ENCODE measurements around the gene KCNK16.

The KCNK16 gene

DNA sequence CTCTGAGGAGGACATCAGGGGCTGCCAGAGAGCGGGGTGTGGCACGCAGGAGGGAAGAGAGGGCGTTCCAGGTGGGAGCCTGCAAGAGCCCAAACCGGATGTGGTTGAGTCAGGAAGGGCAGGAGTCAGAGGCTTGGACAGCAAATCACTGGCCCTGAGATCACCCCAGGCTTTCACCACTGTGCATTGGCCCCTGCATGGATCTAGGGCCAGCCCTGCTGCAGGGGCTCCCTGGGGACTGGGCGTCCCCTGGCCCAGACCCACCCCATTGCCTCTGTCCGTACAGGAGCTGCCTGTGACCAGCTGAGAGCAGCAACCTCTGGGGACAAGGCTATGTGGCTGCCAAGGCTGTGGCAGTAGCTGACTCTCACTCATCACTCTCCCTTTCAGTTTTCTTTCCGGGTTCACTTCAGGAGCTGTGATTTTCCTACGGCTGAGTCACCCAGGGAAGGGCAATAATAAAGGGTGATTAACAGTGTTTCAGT, 42.2 kb downstream of the KCNK16 start:
- FAIRE-seq: no peak
- no peak for TF ChIP-seq CTCF (IDR thresholded peaks at IDR 0.05; ENCODE audit: insufficient read depth, missing control alignments)
- no peak for DNase-seq (ENCODE audit: insufficient read length, low spot score)

DNA sequence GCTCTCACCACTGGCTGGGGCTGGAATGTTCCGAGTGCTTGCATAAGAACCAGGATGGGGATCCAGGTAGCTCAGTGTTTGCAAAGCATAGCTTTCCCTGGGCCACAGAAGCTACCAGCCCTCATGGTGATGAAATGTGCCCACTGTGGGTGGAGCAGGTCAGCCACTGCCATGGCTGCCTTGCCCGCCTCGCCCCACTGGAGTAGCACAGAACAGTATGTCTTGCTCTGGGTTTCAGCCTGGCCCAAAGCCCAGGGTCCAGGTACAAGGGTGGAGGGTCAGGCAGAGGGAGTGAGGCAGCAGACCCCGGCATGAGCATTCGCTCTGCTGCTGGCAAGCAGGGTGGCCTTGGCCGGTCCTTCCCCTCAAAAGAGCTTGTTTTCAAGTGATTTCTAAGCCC, 43.0 kb downstream of the KCNK16 start:
- no peak for DNase-seq (ENCODE audit: insufficient read length, low spot score)
- no peak for TF ChIP-seq CTCF (IDR thresholded peaks at IDR 0.05; ENCODE audit: insufficient read depth, missing control alignments)
- no peak for FAIRE-seq

DNA sequence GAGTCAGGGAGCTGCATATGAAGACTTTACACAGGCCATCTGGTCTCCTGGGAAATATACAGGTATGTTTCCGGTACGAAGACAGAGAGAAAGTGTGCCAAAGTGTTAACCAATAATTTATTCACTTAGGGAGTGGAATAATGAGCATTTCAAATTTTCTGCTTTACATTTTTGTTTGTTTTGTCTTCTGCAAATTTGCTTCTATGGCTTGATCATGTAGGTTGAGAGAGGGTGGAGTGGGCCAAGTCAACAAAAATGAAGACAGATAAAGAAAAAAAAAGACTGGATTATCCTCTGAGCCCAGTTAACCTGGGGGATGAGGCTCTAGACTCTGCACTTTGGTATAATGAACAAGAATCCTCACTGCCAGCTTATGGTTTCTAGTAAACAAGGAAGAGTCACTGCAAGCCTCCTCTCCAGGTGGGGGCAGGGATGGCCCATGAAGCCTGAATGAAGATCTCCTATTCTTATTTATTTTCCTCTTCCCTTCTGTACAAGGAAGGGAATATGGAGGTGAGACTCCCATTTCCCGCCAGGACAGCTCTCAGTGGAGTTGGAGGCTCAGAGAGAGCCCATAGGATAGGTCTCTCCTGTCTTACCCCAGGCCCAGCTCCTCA, 46.0 kb downstream of the KCNK16 start:
- no peak for DNase-seq (ENCODE audit: insufficient read length, low spot score)
- no peak for TF ChIP-seq CTCF (IDR thresholded peaks at IDR 0.05; ENCODE audit: insufficient read depth, missing control alignments)
- no peak for FAIRE-seq

DNA sequence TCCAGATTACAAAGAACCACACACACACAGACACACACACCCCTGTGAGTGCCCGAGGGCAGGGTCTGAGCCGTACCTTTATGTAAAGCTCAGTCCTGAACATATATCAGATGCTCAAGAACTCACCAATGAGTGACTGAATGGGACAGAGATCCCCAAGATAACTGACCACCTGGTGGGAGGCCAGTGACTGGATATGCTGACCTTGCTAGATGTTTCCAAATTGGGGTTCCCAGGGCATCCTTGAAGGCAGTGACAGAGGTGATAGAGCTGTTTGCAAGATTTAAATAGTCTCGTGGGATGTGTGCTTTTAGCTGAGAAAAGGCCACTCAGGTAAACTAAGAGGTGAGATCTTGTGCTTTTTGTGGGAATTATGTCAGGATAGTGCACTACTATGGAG, 47.6 kb downstream of the KCNK16 start:
- FAIRE-seq: no peak
- no peak for TF ChIP-seq CTCF (IDR thresholded peaks at IDR 0.05; ENCODE audit: insufficient read depth, missing control alignments)
- no peak for DNase-seq (ENCODE audit: insufficient read length, low spot score)

DNA sequence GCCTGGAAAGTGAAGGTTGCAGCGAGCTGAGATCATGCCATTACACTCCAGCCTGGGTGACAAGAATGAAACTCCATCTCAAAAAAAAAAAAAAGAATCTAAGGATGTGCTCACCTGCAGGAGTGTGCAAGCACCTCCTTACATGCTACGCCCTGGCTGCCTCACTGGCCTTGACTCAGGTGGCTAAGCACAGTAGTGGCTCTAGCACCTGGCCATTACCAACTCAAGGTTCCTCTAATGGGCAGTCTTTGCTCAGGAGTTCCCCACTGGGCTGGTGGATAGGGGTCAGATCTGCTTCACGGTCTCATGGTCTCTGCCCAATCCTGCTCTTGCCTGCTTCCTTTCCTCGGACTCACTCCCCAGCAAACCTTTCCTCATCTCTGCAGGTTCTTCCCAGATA, 48.0 kb downstream of the KCNK16 start:
- FAIRE-seq (no peak), DNase-seq (ENCODE audit: insufficient read length, low spot score) (no peak)
- TF ChIP-seq CTCF (IDR thresholded peaks at IDR 0.05; ENCODE audit: insufficient read depth, missing control alignments): no peak

DNA sequence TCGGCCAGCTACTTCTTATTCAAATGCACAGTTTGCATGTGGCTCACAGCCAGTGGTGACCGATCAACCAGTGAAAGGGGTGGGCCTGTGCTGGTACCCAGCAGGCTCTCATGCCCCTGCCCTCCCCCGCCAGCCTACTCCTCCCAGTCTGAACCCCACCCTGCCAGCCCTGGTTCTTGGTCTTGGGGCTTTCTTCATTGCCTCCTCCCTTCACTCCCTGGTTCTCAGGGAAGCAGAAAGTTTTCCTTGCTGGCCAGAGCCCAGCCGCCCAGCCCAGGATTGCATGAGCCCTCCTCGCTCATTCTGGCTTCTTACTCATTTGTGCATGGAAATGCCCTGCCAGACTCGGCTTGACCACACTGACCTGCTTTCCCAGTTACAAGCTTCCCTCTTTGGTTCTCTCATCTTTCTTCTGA, 49.1 kb downstream of the KCNK16 start:
- DNase-seq (ENCODE audit: insufficient read length, low spot score) (no peak), FAIRE-seq (no peak)
- no peak for TF ChIP-seq CTCF (IDR thresholded peaks at IDR 0.05; ENCODE audit: insufficient read depth, missing control alignments)

DNA sequence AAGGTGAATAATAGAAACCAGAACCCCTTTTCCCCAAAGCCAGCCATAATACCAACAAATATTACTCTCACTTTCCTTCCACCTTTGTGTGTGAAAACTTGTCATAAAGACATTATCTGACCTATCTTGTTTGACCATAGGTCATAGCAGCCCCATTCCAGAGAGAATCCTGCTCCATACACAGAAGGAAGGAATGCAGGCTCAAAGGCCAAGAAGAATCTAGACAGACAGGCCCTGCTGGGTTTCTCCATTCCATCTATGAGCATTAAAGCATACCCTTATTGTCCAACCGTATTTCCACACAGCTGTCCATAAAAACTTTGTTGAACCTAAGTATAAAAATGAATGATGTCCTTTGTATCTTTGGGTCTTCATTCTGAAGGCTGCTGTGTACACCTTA, 52.5 kb downstream of the KCNK16 start:
- no peak for DNase-seq (ENCODE audit: insufficient read length, low spot score)
- no peak for FAIRE-seq
- TF ChIP-seq CTCF (IDR thresholded peaks at IDR 0.05; ENCODE audit: insufficient read depth, missing control alignments): no peak

Data from D721Med (cell line).